Uterus (tissue), 2 donors: ENCODE measurements around the gene BICDL1.

Experiments
- POLR2A ChIP-seq, 2 donors: fragments of 450-650 bp; IDR thresholded peaks; one replicate each; pipeline ENCODE4 v1.6.1; 2016; ENCODE audit warnings: antibody characterized with exemption in 2 of 2, mild to moderate bottlenecking in 1 of 2, moderate library complexity in 1 of 2
- TF ChIP-seq, protein P1 (sequence below), 4 experiments: fragments of 200-600 bp in 2 of 4; fragments of 450-650 bp in 2 of 4; sonication (generic) in 2 of 4; IDR thresholded peaks; one replicate each; pipeline ENCODE4 v1.5.1; 2016 to 2019; ENCODE audit warnings: antibody characterized with exemption in 4 of 4, mild to moderate bottlenecking in 2 of 4, moderate library complexity in 1 of 4

DNA sequence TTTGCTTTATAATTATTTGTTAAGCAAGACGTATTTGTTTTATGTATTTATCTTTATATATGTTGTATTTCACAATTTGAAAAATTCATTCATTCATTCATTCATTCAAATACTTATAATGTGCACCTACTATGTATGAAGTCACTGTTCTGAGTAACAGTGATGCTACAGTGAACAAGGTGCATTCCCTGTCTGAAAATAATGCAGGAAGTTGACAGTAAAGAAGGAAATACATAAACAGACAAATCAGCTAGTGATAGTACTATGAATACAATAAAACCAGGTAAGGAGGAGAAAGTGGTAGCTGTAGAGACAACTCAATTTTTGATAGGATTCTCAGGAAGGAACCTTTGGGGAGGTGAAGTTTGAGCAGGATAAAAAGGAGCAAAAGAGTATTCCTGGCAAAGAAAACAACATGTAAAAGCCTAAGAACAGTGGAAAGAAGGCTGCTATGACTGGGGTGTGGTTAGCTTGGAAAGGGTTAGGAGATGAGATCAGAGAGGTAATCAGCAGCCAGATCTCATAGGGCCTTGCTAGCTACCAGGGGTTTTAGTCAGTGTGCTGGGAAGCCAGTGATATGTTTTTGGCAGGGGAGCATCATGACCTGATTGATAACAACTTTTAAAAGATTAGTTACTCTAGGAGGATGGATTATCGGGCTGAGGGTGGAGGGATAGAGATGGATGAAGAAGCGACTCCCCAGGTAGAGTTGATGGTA is 17.4 kb downstream of the BICDL1 start:
- TF ChIP-seq, protein P1, sequence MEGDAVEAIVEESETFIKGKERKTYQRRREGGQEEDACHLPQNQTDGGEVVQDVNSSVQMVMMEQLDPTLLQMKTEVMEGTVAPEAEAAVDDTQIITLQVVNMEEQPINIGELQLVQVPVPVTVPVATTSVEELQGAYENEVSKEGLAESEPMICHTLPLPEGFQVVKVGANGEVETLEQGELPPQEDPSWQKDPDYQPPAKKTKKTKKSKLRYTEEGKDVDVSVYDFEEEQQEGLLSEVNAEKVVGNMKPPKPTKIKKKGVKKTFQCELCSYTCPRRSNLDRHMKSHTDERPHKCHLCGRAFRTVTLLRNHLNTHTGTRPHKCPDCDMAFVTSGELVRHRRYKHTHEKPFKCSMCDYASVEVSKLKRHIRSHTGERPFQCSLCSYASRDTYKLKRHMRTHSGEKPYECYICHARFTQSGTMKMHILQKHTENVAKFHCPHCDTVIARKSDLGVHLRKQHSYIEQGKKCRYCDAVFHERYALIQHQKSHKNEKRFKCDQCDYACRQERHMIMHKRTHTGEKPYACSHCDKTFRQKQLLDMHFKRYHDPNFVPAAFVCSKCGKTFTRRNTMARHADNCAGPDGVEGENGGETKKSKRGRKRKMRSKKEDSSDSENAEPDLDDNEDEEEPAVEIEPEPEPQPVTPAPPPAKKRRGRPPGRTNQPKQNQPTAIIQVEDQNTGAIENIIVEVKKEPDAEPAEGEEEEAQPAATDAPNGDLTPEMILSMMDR (IDR thresholded peaks at IDR 0.05) = no peak
- no peak for TF ChIP-seq POLR2A (IDR thresholded peaks at IDR 0.05)
